HCT116 (cell line): ENCODE results near the gene NEK6.

Experiments used
- CEBPB ChIP-seq: IDR thresholded peaks from 2 replicates; pipeline ENCODE4 v1.6.1; 2012; ENCODE audit warnings: low read depth
- EZH2 ChIP-seq: fragments of 200-600 bp; sonication (generic); IDR thresholded peaks from 2 replicates; pipeline ENCODE4 v1.6.1; 2017; ENCODE audit warnings: antibody characterized with exemption, mixed run types
- POLR2A ChIP-seq: IDR thresholded peaks from 2 replicates; pipeline ENCODE4 v1.7.0; 2011; ENCODE audit warnings: borderline replicate concordance; ENCODE audit not compliant: insufficient read depth, insufficient read length; ENCODE audit errors: extremely low read depth
- POLR2AphosphoS5 ChIP-seq: IDR thresholded peaks from 2 replicates; pipeline ENCODE4 v1.6.1; 2011; ENCODE audit warnings: mild to moderate bottlenecking, low read depth, low read length, moderate library complexity
- RAD21 ChIP-seq: IDR thresholded peaks from 2 replicates; pipeline ENCODE4 v1.6.1; 2012; ENCODE audit warnings: low read depth, mild to moderate bottlenecking
- SP1 ChIP-seq: IDR thresholded peaks from 2 replicates; pipeline ENCODE4 v1.6.1; 2012; ENCODE audit warnings: low read depth
- ZFX ChIP-seq: fragments of 450-650 bp; IDR thresholded peaks from 2 replicates; pipeline ENCODE4 v1.6.1; 2017
- TF ChIP-seq, protein P1 (sequence below), 3 experiments: fragments of 200-600 bp in 1 of 3; sonication (generic) in 1 of 3; IDR thresholded peaks in 2 of 3; conservative IDR thresholded peaks in 1 of 3; 2 replicates each; pipeline ENCODE4 v1.5.1; 2012 to 2017; ENCODE audit warnings: low read depth in 2 of 3, low read length in 2 of 3, antibody characterized with exemption in 1 of 3, borderline replicate concordance in 1 of 3, control low read depth in 1 of 3, mild to moderate bottlenecking in 1 of 3, mixed read lengths in 1 of 3, mixed run types in 1 of 3, moderate library complexity in 1 of 3; ENCODE audit not compliant: insufficient read depth in 1 of 3
- TF ChIP-seq, protein P2 (sequence below): IDR thresholded peaks from 2 replicates; pipeline ENCODE4 v1.6.1; 2012; ENCODE audit warnings: low read depth

DNA sequence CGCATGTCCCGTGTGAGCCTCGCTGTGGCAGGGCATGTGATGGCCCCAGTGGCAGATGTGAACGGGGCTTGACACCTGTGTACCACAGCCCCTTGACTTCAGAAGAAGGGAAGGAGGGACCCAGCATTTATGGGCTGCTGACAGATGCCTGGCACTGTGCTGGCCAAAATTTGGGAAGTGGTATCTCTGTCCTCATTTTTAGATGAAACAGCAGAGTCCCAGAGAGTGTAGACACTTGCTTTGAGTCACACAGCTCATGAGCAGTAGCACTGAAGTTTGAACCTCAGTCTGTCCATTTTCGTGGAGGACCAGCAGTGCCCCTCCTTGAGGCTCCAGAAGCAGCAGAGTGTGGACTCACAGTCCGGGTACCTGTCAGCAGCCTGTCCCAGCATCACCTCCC lies 16.5 kb downstream of the NEK6 start:
- TF ChIP-seq, protein P1, sequence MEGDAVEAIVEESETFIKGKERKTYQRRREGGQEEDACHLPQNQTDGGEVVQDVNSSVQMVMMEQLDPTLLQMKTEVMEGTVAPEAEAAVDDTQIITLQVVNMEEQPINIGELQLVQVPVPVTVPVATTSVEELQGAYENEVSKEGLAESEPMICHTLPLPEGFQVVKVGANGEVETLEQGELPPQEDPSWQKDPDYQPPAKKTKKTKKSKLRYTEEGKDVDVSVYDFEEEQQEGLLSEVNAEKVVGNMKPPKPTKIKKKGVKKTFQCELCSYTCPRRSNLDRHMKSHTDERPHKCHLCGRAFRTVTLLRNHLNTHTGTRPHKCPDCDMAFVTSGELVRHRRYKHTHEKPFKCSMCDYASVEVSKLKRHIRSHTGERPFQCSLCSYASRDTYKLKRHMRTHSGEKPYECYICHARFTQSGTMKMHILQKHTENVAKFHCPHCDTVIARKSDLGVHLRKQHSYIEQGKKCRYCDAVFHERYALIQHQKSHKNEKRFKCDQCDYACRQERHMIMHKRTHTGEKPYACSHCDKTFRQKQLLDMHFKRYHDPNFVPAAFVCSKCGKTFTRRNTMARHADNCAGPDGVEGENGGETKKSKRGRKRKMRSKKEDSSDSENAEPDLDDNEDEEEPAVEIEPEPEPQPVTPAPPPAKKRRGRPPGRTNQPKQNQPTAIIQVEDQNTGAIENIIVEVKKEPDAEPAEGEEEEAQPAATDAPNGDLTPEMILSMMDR (IDR thresholded peaks at IDR 0.05 in 2 of 3, conservative IDR thresholded peaks at IDR 0.05 in 1 of 3; ENCODE audit: borderline replicate concordance in 1 of 3, insufficient read depth in 1 of 3, low read depth in 2 of 3, low read length in 2 of 3): no peak
- TF ChIP-seq RAD21: no peak
- no peak for TF ChIP-seq EZH2
- no peak for TF ChIP-seq CEBPB
- TF ChIP-seq, protein P2, sequence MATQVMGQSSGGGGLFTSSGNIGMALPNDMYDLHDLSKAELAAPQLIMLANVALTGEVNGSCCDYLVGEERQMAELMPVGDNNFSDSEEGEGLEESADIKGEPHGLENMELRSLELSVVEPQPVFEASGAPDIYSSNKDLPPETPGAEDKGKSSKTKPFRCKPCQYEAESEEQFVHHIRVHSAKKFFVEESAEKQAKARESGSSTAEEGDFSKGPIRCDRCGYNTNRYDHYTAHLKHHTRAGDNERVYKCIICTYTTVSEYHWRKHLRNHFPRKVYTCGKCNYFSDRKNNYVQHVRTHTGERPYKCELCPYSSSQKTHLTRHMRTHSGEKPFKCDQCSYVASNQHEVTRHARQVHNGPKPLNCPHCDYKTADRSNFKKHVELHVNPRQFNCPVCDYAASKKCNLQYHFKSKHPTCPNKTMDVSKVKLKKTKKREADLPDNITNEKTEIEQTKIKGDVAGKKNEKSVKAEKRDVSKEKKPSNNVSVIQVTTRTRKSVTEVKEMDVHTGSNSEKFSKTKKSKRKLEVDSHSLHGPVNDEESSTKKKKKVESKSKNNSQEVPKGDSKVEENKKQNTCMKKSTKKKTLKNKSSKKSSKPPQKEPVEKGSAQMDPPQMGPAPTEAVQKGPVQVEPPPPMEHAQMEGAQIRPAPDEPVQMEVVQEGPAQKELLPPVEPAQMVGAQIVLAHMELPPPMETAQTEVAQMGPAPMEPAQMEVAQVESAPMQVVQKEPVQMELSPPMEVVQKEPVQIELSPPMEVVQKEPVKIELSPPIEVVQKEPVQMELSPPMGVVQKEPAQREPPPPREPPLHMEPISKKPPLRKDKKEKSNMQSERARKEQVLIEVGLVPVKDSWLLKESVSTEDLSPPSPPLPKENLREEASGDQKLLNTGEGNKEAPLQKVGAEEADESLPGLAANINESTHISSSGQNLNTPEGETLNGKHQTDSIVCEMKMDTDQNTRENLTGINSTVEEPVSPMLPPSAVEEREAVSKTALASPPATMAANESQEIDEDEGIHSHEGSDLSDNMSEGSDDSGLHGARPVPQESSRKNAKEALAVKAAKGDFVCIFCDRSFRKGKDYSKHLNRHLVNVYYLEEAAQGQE: no peak
- no peak for TF ChIP-seq POLR2AphosphoS5
- TF ChIP-seq SP1: no peak
- TF ChIP-seq ZFX: no peak
- TF ChIP-seq POLR2A: no peak
